SK-N-SH (cell line): Measurements from ENCODE around the gene GPR152. TPM values are rescaled to one million over a fixed set of nuclear protein-coding genes. Genes with fewer than 3 reads are reported as not detected.
A peak's percentile ranks its signal among the peaks of the same experiment; 100 is the strongest.

Source experiments
- CTCF ChIA-PET: fragments of 300-600, 350-600 bp; formaldehyde crosslinking; extraction: SDS; loops from one replicate; lab custom pipeline; 2021; lab: Yijun Ruan, JAX
- POLR2A ChIA-PET: fragments of 350-600 bp; sonication (Branson Sonifier 250); formaldehyde crosslinking; extraction: SDS; loops from one replicate; lab custom pipeline; 2020; ENCODE audit warnings: antibody characterized with exemption, inconsistent platforms; lab: Yijun Ruan, JAX
- DNase-seq: peaks from one replicate; pipeline ENCODE4 v3.0.0; 2012
- H2AFZ ChIP-seq: fragments of 200-600 bp; sonication (generic); 2 replicates; pipeline ENCODE4 v1.8.1; 2016; ENCODE audit warnings: antibody characterized with exemption, mild to moderate bottlenecking, low read depth
- H3F3A ChIP-seq: fragments of 200-600 bp; sonication (generic); replicated peaks from 2 replicates; pipeline ENCODE3; 2016; ENCODE audit warnings: antibody characterized with exemption, mild to moderate bottlenecking; ENCODE audit not compliant: insufficient read depth
- H3K27ac ChIP-seq, 2 experiments: fragments of 200-500 bp in 1 of 2; fragments of 200-600 bp in 1 of 2; sonication (Bioruptor generic) in 1 of 2; sonication (generic), shearing (Covaris generic) in 1 of 2; 2 replicates each; pipeline versions ENCODE4 v1.5.1 to v1.6.1; 2014 to 2016; ENCODE audit warnings: low read depth in 2 of 2, inconsistent platforms in 1 of 2, low read length in 1 of 2, mild to moderate bottlenecking in 1 of 2, mixed read lengths in 1 of 2
- H3K27me3 ChIP-seq: fragments of 200-600 bp; sonication (generic), shearing (Covaris generic); 2 replicates; pipeline ENCODE4 v1.6.1; 2016; ENCODE audit warnings: mixed run types; ENCODE audit not compliant: insufficient read depth
- H3K36me3 ChIP-seq, 2 experiments: fragments of 200-500 bp in 1 of 2; fragments of 200-600 bp in 1 of 2; sonication (Bioruptor generic) in 1 of 2; sonication (generic) in 1 of 2; replicated peaks in 1 of 2; 2 replicates each; pipeline versions ENCODE3 to v1.5.1; 2014 to 2016; ENCODE audit warnings: low read length in 1 of 2, mild to moderate bottlenecking in 1 of 2; ENCODE audit not compliant: insufficient read depth in 2 of 2, control insufficient read depth in 1 of 2
- H3K4me1 ChIP-seq, 2 experiments: fragments of 200-500 bp in 1 of 2; fragments of 200-600 bp in 1 of 2; sonication (Bioruptor generic) in 1 of 2; sonication (generic), shearing (Covaris generic) in 1 of 2; 2 replicates each; pipeline versions ENCODE4 v1.5.1 to v1.6.1; 2014 to 2016; ENCODE audit warnings: low read depth in 1 of 2, low read length in 1 of 2, mixed run types in 1 of 2; ENCODE audit not compliant: insufficient read depth in 2 of 2, control insufficient read depth in 1 of 2
- H3K4me2 ChIP-seq: fragments of 200-600 bp; sonication (generic), shearing (Covaris generic); 2 replicates; pipeline ENCODE4 v1.6.1; 2017; ENCODE audit warnings: mixed run types
- H3K4me3 ChIP-seq, 2 experiments: fragments of 200-500 bp in 1 of 2; fragments of 200-600 bp in 1 of 2; sonication (Bioruptor generic) in 1 of 2; sonication (generic), shearing (Covaris generic) in 1 of 2; 2 replicates each; pipeline versions ENCODE4 v1.5.1 to v1.8.1; 2014 to 2016; ENCODE audit warnings: low read depth in 2 of 2, inconsistent platforms in 1 of 2, low read length in 1 of 2, mild to moderate bottlenecking in 1 of 2, mixed read lengths in 1 of 2, moderate library complexity in 1 of 2
- H3K79me2 ChIP-seq: fragments of 200-600 bp; sonication (generic); 2 replicates; pipeline ENCODE4 v1.8.1; 2017; ENCODE audit warnings: mild to moderate bottlenecking; ENCODE audit not compliant: insufficient read depth
- H3K9ac ChIP-seq: fragments of 200-600 bp; sonication (generic); 2 replicates; pipeline ENCODE4 v1.6.1; 2017; ENCODE audit warnings: mixed run types
- H3K9me2 ChIP-seq: fragments of 200-600 bp; sonication (generic); 2 replicates; pipeline ENCODE4 v1.6.1; 2017; ENCODE audit warnings: mixed run types
- H3K9me3 ChIP-seq: fragments of 200-600 bp; sonication (generic); 2 replicates; pipeline ENCODE4 v1.6.1; 2017; ENCODE audit warnings: mixed run types, mild to moderate bottlenecking, moderate library complexity
- H4K20me1 ChIP-seq: fragments of 200-600 bp; sonication (generic); 2 replicates; pipeline ENCODE4 v1.6.1; 2017; ENCODE audit warnings: mild to moderate bottlenecking, mixed run types; ENCODE audit not compliant: insufficient read depth
- EP300 ChIP-seq, 2 experiments: IDR thresholded peaks; 2 replicates each; pipeline versions ENCODE4 v1.4.0 to v1.6.1; 2012; ENCODE audit warnings: borderline replicate concordance in 1 of 2, low read depth in 1 of 2, low read length in 1 of 2
- FOSL2 ChIP-seq: IDR thresholded peaks from 2 replicates; pipeline ENCODE4 v1.4.0; 2012; ENCODE audit warnings: low read depth, mild to moderate bottlenecking, moderate library complexity, borderline replicate concordance
- GABPA ChIP-seq: IDR thresholded peaks from 2 replicates; pipeline ENCODE4 v1.4.0; 2012; ENCODE audit warnings: low read depth, mild to moderate bottlenecking
- GATA2 ChIP-seq: sonication (generic); formaldehyde crosslinking; IDR thresholded peaks from 2 replicates; pipeline ENCODE4 v1.5.0; 2020; ENCODE audit warnings: mild to moderate bottlenecking, missing genetic modification reagents
- JUND ChIP-seq: IDR thresholded peaks from 2 replicates; pipeline ENCODE4 v1.4.0; 2012
- MAX ChIP-seq: IDR thresholded peaks from 2 replicates; pipeline ENCODE4 v1.4.0; 2012; ENCODE audit warnings: low read depth
- POLR2AphosphoS5 ChIP-seq: IDR thresholded peaks from 2 replicates; pipeline ENCODE4 v1.6.1; 2012; ENCODE audit warnings: low read depth, low read length
- RFX5 ChIP-seq: IDR thresholded peaks from 2 replicates; pipeline ENCODE4 v1.6.1; 2012; ENCODE audit warnings: mild to moderate bottlenecking, improper control_type of control experiment, low read length
- RXRA ChIP-seq: IDR thresholded peaks from 2 replicates; pipeline ENCODE4 v1.4.0; 2012; ENCODE audit warnings: low read depth, mild to moderate bottlenecking, borderline replicate concordance
- USF1 ChIP-seq: IDR thresholded peaks from 2 replicates; pipeline ENCODE4 v1.4.0; 2012; ENCODE audit warnings: low read depth, borderline replicate concordance
- USF2 ChIP-seq: fragments of 150-350 bp; IDR thresholded peaks from 2 replicates; pipeline ENCODE4 v1.6.1; 2017; ENCODE audit warnings: antibody characterized with exemption, low read length, low read depth, borderline replicate concordance
- WGBS: methylation state at CpG from one replicate; pipeline ENCODE4 v1.1.6; 2017; ENCODE audit warnings: low lambda C conversion rate; 5-methylcytosine and 5-hydroxymethylcytosine counted together
- polyA plus RNA-seq, 3 experiments: library from polyadenylated mRNA; depleted of rRNA; stranded (reverse); fragments of >200 nt; gene quantifications; 2 replicates each; pipeline ENCODE4 v1.2.3, GENCODE V29; 2012

GPR152 gene
- polyA plus RNA-seq, 1 of the 3 experiments (the other 2 are of a cell fraction): not detected

GRCh38 chr11:67464411-67465188 is 12.1 kb upstream of the GPR152 start (continued):
- TF ChIP-seq GATA2 (no peak), USF1 (peak; percentile 86), USF2 (peak; percentile 38; the same call in 1 of the 2 replicates), RXRA (no peak), JUND (no peak), EP300 (IDR thresholded peaks at IDR 0.05; ENCODE audit: borderline replicate concordance in 1 of 2, low read depth in 1 of 2, low read length in 1 of 2) (no peak), RFX5 (no peak)

GRCh38 chr11:67463680-67464410 is 11.3 kb upstream of the GPR152 start:
- peak overlapping the region; percentile 63 to 68; a peak in 3 of 4 replicates for H3K4me3 ChIP-seq
- H3F3A ChIP-seq: peaks cover 18% of the 10 kb centered on the region
- WGBS: 72% methylated on average over 9 of the region's 20 CpGs
- H3K79me2 ChIP-seq: peaks cover 7% of the 10 kb centered on the region; the same call in 1 of the 2 replicates
- peak overlapping the region; percentile 48 to 61; a peak in 3 of 4 replicates for H3K27ac ChIP-seq
- H3K9me2 ChIP-seq: no peaks in the 10 kb centered on the region
- H3K4me1 ChIP-seq: peaks cover 9 to 31% of the 10 kb centered on the region in 2 experiments; a peak in 2 of 4 replicates
- peak overlapping the region; percentile 85; the same call in 1 of the 2 replicates for H2AFZ ChIP-seq
- no peaks in the 10 kb centered on the region for H3K9me3 ChIP-seq
- no peaks in the 10 kb centered on the region for H3K27me3 ChIP-seq
- no peaks in the 10 kb centered on the region for H3K36me3 ChIP-seq
- POLR2A ChIA-PET: no interaction called here
- CTCF ChIA-PET: no interaction called here
- H3K9ac ChIP-seq: peak overlapping the region; percentile 22; the same call in 1 of the 2 replicates
- TF ChIP-seq POLR2AphosphoS5: peak; percentile 41; the same call in 1 of the 2 replicates
- TF ChIP-seq GABPA: no peak
- TF ChIP-seq FOSL2: peak; percentile 69
- peak; percentile 43 for TF ChIP-seq MAX
- TF ChIP-seq JUND: peak; percentile 53; the same call in 1 of the 2 replicates
- H4K20me1 ChIP-seq: no peaks in the 10 kb centered on the region
- H3K4me2 ChIP-seq: peak overlapping the region; percentile 87
- DNase-seq: peak; percentile 51
